Adrenal gland (tissue), 12 donors: Measurements from ENCODE around the gene RPAP3. TPM values are rescaled to one million over a fixed set of nuclear protein-coding genes. Genes with fewer than 3 reads are reported as not detected.

Experiments
- DNase-seq, 7 donors: peaks; one replicate each; pipeline ENCODE4 v3.0.0-alpha.2; 2019 to 2020
- H3K27ac ChIP-seq, 5 donors: fragments of 200-600 bp; sonication (generic) in 4 of 5; 1 replicate in 3 of 5; 2 replicates in 2 of 5; pipeline versions ENCODE4 v1.5.1 to v1.8.0; 2016 to 2020; ENCODE audit warnings: mild to moderate bottlenecking in 1 of 5
- H3K27me3 ChIP-seq: fragments of 200-600 bp; 2 replicates; pipeline ENCODE4 v1.8.0; 2021
- H3K36me3 ChIP-seq, 2 donors: fragments of 200-600 bp; replicated peaks in 1 of 2; 1 replicate in 1 of 2; 2 replicates in 1 of 2; pipeline versions ENCODE4 v1.5.1 to v1.8.0; 2018 to 2022
- H3K4me1 ChIP-seq, 2 donors: fragments of 200-600 bp; replicated peaks in 1 of 2; 1 replicate in 1 of 2; 2 replicates in 1 of 2; pipeline versions ENCODE4 v1.5.1 to v1.8.0; 2018 to 2021
- H3K4me3 ChIP-seq, 4 donors: fragments of 200-600 bp; sonication (generic) in 3 of 4; one replicate each; pipeline ENCODE4 v1.5.1; 2016 to 2018
- H3K9me3 ChIP-seq, 3 donors: fragments of 200-600 bp; sonication (generic) in 1 of 3; replicated peaks in 1 of 3; 1 replicate in 2 of 3; 2 replicates in 1 of 3; pipeline versions ENCODE4 v1.5.1 to v1.8.0; 2016 to 2021
- CTCF ChIP-seq, 6 experiments: fragments of 450-650 bp in 4 of 6; fragments of 200-600 bp in 2 of 6; sonication (generic) in 1 of 6; IDR thresholded peaks; 1 replicate in 5 of 6; 2 replicates in 1 of 6; pipeline versions ENCODE4 v1.5.1 to v1.8.0; 2016 to 2021; ENCODE audit warnings: antibody characterized with exemption in 6 of 6, mild to moderate bottlenecking in 2 of 6, moderate library complexity in 1 of 6
- POLR2A ChIP-seq, 2 donors: fragments of 450-650 bp; IDR thresholded peaks; one replicate each; pipeline ENCODE4 v1.6.1; 2017; ENCODE audit warnings: antibody characterized with exemption in 2 of 2, mild to moderate bottlenecking in 2 of 2, moderate library complexity in 1 of 2
- WGBS, 4 donors: extraction: QIAGEN DNeasy Blood & Tissue Kit in 2 of 4; methylation state at CpG; one replicate each; pipeline versions ENCODE4 v1.1.5 to v1.1.7; 2013 to 2017; 5-methylcytosine and 5-hydroxymethylcytosine counted together
- intact Hi-C, 2 donors: fragments of 100-400 bp; cut with DNase I; formaldehyde crosslinking; loops; one replicate each; pipeline versions ENCODE4 v1.14.1 to v1.15.0; 2022 to 2023
- polyA plus RNA-seq, 3 donors: library from polyadenylated mRNA; stranded (reverse); fragments of 200-250 nt in 2 of 3; fragments of 350-450 nt in 1 of 3; fragmentation: Illumina TruSeq in 1 of 3; extraction: RNeasy Lipid Tissue Mini Kit (QIAGEN cat#74804) in 1 of 3; gene quantifications; one replicate each; pipeline ENCODE4 v1.2.3, GENCODE V29; 2013 to 2014
- total RNA-seq, 9 donors: library from RNA; depleted of rRNA in 4 of 9; stranded (reverse); fragments of >200 nt in 4 of 9; fragments of 120-200 nt in 1 of 9; fragmentation: NEBNext Ultra II Directional in 1 of 9; extraction: Animal tissue kit (Norgen Biotek cat#: 25700) in 1 of 9; gene quantifications; one replicate each; pipeline versions ENCODE4 v1.1.0 to v1.2.4, GENCODE V29; 2013 to 2023
- donor health status: healthy with polysubstance abuse.
- donor health status: Bipolar disorder and iron deficiency.
- donor health status: DM: yes; HTN: yes; CAD: no.
- donor health status: DM: no; HTN: no; CAD: no.
- donor health status: DM: no; HTN: no; CAD: no.
- donor health status: DM: yes; HTN: yes; CAD: no.

The RPAP3 gene
- total and polyA plus RNA-seq, 12 donors: 7.3 to 56.1 (median 16.7) TPM

- no peaks in the 10 kb centered on the region for H3K27me3 ChIP-seq
- 66 to 80% (median 75%) methylated on average over 7 to 13 of the region's 13 CpGs for WGBS, 4 donors
- H3K36me3 ChIP-seq: no peaks in the 10 kb centered on the region
- intact Hi-C loops: loop anchor here (5.0 to 10.0 kb wide), 2 partner anchors 121 to 229 kb away; no protein-coding TSS in a partner anchor
- TF ChIP-seq CTCF (IDR thresholded peaks at IDR 0.05) (no peak), POLR2A (IDR thresholded peaks at IDR 0.05) (no peak)
- peak in 3 of 7 donors; percentile 42 to 58 (median 47) for DNase-seq
- no peaks in the 10 kb centered on the region for H3K9me3 ChIP-seq
- H3K4me3 ChIP-seq: no peak overlapping the region
- H3K27ac ChIP-seq: peak overlapping the region in 3 of 5 donors; percentile 71 to 82 (median 82)
- peaks cover 24 to 37% of the 10 kb centered on the region in 2 donors for H3K4me1 ChIP-seq
These were observed 10.2 kb upstream of the RPAP3 start for GRCh38 chr12:47715877-47716548.

- peak; percentile 80 to 93 (median 86) for DNase-seq
- Histone ChIP-seq H3K9me3 (no peaks in the 10 kb centered on the region), H3K36me3 (no peaks in the 10 kb centered on the region), H3K27me3 (no peaks in the 10 kb centered on the region), H3K27ac (peak overlapping the region in 3 of 5 donors; percentile 63 to 82 (median 71)), H3K4me3 (no peak overlapping the region), H3K4me1 (peaks cover 24 to 37% of the 10 kb centered on the region in 2 donors)
- intact Hi-C loops: loop anchor here (5.0 to 10.0 kb wide), 2 partner anchors 122 to 229 kb away; no protein-coding TSS in a partner anchor
- WGBS, 4 donors: 3 to 12% (median 9%) methylated on average over 9 to 10 of the region's 10 CpGs
- TF ChIP-seq CTCF (IDR thresholded peaks at IDR 0.05): peak; percentile 60 to 93 (median 88)
- no peak for TF ChIP-seq POLR2A (IDR thresholded peaks at IDR 0.05)
These were observed 9.6 kb upstream of the RPAP3 start for GRCh38 chr12:47715393-47715876.

GRCh38 chr12:47714826-47715386 lies 9.1 kb upstream of the RPAP3 start:
- Histone ChIP-seq H3K27me3 (no peaks in the 10 kb centered on the region), H3K36me3 (no peaks in the 10 kb centered on the region), H3K9me3 (no peaks in the 10 kb centered on the region), H3K27ac (peak overlapping the region in 3 of 5 donors; percentile 63 to 82 (median 71)), H3K4me1 (peaks cover 24 to 37% of the 10 kb centered on the region in 2 donors), H3K4me3 (no peak overlapping the region)
- 25 to 38% (median 32%) methylated on average over 5 of the region's 5 CpGs for WGBS, 4 donors
- TF ChIP-seq CTCF (IDR thresholded peaks at IDR 0.05) (no peak), POLR2A (IDR thresholded peaks at IDR 0.05) (no peak)
- no peak for DNase-seq
- intact Hi-C loops: loop anchor here (5.0 to 10.0 kb wide), 3 partner anchors 52 to 230 kb away; no protein-coding TSS in a partner anchor

- 90 to 96% (median 95%) methylated on average over 6 of the region's 6 CpGs for WGBS, 4 donors
These were observed 6.3 kb upstream of the RPAP3 start for GRCh38 chr12:47712171-47712570.

More at GRCh38 chr12:47712171-47712570, 6.3 kb upstream of the RPAP3 start:
- no peak overlapping the region for H3K4me3 ChIP-seq
- DNase-seq: no peak
- peaks cover 14 to 34% of the 10 kb centered on the region in 2 donors for H3K4me1 ChIP-seq
- no peaks in the 10 kb centered on the region for H3K36me3 ChIP-seq
- no peak overlapping the region for H3K27ac ChIP-seq
- TF ChIP-seq CTCF (IDR thresholded peaks at IDR 0.05): no peak
- no peak for TF ChIP-seq POLR2A (IDR thresholded peaks at IDR 0.05)
- H3K9me3 ChIP-seq: no peaks in the 10 kb centered on the region
- intact Hi-C loops: loop anchor here in 1 of 2 donors (5.0 to 10.0 kb wide), 2 partner anchors 55 to 233 kb away; no protein-coding TSS in a partner anchor
- no peaks in the 10 kb centered on the region for H3K27me3 ChIP-seq
